Glomerular endothelial cell (primary cell): ENCODE results near the gene YIPF6. TPM values are rescaled to one million over a fixed set of nuclear protein-coding genes. Genes with fewer than 3 reads are reported as not detected.
"Not testable (repeated sequence)": the region's sequence is repeated elsewhere in the genome, so short reads cannot be mapped to it uniquely, and the experiment has no call there.

Experiments
- DNase-seq: peaks from one replicate; pipeline ENCODE4 v3.0.0-alpha.2; 2011; ENCODE audit warnings: low read depth, low spot score; ENCODE audit errors: extremely low read depth
- total RNA-seq: library from RNA; depleted of rRNA; stranded (reverse); fragments of >200 nt; gene quantifications from 2 replicates; pipeline ENCODE4 v1.2.3, GENCODE V29; 2015

Gene YIPF6, protein sequence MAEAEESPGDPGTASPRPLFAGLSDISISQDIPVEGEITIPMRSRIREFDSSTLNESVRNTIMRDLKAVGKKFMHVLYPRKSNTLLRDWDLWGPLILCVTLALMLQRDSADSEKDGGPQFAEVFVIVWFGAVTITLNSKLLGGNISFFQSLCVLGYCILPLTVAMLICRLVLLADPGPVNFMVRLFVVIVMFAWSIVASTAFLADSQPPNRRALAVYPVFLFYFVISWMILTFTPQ
- 12.8 and 16.8 TPM in 2 replicates for total RNA-seq

DNA sequence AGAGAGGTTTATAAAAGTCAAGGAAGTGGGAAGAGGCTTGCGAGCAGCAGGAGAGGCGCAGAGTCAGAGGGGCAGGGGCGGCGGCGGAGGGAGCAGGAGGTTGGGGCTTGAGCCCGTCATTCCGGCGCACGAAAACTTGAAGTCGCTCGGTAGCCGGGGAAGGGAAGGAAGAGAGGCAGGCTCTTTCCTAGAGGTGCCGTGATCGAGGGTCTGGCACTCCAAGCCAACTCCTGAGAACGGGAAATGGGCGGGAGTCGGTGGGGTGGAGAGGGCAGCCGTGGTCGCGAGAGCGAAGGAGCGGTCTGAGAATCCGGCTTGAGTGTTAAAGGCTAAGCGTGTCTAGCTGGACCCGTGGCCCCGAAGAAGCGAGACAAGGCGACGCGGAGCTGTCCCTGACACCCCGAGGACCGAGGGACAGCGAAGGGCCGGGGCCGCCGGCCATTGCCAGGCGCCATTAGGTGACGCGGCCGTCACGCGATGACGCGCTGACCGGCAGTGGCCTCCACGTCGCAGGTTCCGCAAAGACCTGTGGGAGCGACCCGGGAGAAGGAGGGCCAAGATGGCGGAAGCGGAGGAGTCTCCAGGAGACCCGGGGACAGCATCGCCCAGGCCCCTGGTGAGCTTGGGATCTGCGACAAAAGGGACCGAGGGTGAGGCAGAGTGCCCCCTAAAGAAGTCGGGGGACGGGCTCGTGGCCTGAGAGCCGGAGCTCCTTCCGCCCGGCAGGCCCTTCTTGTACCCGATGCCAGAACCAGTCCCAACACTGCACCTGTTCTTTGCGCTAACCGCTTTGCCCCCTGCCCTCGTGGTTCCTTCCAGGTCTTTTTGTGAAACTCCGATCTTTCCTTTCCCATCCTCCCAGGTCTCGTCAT lies at the start of gene YIPF6:
TSS of gene YIPF6 (plus strand) at position 544 of the 872 bp plus-strand sequence. CDS start at position 560, 16 bp downstream.
- DNase-seq, result no peak

DNA sequence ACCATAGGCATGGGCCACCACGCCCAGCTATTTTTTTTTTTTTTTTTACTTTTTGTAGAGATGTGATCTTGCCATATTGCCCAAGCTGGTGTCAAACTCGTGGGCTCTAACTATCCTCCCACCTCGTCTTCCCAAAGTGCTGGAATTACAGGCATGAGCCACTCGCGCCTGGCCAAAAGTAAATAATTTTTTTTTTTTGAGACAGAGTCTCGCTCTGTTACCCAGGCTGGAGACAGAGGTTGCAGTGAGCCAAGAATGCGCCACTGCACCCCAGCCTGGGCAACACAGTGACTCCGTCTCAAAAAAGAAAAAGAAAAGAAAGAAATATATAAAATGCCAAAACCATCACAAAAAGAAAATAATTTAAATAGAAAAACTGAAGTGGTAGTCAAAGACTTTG lies 47.1 kb upstream of the YIPF6 start:
- no peak for DNase-seq

DNA sequence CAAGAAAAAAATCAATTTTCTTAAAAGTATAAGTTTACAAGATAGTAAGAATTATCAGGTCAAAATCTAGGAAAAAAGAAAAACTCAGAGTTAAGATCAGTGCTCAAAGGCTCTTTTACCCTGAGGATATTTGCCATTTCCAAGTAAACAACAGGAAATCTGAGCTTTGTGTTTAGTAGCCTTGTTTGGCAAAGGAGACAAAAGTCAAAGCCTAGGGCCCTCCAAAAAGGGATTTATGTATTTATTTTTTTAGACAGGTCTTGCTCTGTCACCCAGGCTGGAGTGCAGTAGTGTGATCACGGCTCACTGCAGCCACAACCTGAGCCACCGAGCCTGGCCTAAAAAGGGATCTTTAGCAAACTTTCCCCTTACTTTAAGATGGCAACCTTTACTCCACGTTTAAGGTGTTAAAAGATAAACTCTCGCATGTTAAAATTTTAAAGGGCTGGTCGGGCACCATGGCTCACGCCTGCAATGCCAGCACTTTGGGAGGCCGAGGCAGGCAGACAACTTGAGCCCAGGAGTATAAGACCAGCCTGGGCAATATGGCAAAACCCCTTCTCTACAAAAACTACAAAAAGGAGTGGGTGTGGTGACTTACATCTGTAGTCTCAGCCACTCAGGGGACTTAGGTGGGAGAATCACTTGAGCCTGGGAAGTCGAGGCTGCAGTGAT lies 44.2 kb upstream of the YIPF6 start:
- no peak for DNase-seq

DNA sequence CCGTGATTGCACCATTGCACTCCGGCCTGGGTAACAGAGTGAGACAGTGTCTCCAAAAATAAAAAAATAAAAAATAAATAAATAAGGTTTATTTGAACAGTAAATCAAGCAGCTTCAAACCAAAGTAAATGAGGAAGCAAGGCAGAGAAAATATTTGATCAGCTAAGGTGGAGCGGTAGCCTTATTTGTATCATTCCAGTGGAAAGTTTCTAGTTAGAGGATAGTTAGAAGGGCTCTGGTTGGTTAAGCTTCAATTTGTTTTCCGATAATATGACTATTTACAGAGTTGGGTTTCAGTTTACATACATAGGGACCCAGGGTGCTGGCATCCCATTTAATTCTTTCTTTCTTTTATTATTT lies 43.7 kb upstream of the YIPF6 start:
- DNase-seq, result no peak

DNA sequence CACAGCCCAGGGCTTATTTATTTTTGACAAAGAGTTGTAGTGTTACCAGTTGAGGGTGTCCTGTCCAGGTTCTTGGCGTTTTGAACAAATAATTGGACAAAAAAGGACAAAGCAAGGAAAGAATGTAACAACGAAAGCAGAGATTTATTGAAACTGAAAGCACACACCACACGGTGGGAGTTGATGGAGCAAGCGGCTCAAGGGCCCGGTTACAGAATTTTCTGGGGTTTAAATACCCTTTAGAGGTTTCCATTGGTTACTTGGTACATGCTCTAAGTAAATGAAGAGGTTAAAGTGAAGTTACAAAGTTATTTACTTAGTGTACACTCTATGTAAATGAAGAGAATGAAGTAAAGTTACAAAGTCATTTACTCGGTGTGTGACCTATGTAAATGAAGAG lies 37.8 kb upstream of the YIPF6 start:
- no peak for DNase-seq

DNA sequence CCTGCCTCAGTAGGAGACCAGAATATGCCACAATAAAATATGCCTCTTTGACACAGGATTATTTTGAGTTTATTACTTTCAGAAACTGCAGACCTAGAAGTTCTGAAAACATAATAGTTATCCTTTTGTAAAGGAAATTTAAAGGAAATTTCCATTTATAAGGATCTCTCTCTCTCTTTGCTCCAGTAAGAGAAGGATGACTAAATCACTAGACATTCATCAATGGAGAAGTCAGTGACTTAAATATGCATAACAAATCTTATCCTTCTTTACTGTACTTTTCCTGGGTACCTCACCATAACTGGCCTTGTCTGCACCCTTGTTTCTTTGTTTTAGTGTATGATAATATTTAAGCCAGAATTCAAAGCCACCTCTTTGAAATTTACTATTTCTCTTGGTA lies 37.3 kb upstream of the YIPF6 start:
- no peak for DNase-seq

DNA sequence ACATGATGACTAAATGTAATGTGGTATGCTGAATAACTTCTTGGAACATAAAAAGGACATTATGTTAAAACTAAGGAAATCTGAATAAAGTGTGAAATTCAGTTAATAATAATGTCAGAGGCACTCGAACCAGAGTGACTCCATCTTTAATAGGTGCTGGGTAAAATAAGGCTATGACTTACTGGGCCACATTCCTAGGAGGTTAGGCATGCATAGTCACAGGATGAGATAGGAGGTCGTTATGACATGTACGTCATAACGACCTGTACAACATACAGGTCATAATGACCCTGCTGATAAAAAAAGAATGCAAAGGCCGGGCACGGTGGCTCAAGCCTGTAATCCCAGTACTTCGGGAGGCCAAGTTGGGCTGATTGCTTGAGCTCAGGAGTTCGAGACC lies 36.7 kb upstream of the YIPF6 start:
- no peak for DNase-seq

DNA sequence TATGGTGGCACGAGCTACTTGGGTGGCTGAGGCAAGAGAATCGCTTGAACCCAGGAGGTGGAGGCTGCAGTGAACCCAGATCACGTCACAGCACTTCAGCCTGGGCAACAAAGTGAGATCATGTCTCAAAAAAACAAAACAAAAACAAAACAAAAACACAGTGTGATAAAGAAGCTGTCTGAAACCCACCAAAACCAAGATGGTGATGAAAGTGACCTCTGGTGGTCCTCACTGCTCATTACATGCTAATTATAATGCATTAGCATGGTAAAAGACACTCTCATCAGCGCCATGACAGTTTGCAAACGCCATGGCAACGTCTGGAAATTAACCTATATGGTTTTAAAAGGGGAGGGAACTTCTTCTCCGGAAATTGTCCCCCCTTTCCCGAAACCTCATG lies 36.2 kb upstream of the YIPF6 start:
- DNase-seq, result no peak

DNA sequence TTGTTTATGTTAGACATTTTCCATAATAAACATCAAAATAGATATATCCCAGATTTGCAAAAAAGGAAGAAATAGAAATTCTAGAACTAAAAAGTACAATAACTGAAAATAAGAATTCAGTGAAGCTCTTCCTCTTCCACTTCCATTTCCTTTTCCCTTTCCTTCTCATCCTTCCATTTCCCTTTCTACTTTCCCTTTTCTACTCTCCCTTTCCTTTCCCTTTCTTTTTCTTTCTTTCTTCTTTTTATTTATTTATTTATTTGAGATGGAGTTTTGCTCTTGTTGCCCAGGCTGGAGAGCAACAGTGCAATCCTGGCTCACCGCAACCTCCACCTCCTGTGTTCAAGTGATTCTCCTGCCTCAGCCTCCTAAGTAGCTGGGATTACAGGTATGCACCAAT lies 35.0 kb upstream of the YIPF6 start:
- DNase-seq, result no peak

DNA sequence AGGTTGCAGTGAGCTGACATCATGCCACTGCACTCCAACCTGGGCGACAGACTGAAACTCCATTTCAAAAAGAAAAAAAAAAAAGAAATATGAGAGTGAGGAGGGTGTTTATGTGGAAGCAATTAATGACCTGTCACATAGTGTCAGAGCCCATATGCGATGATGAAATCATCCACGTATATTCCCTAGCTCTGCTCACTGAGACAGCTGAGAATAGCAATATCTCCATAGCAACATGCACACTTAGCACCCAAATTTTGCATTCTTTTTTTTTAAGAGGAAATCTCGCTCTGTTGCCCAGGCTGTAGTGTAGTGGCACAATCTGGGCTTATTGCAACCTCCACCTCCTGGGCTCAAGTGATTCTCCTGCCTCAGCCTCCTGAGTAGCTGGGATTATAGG lies 34.1 kb upstream of the YIPF6 start:
- DNase-seq, result no peak

DNA sequence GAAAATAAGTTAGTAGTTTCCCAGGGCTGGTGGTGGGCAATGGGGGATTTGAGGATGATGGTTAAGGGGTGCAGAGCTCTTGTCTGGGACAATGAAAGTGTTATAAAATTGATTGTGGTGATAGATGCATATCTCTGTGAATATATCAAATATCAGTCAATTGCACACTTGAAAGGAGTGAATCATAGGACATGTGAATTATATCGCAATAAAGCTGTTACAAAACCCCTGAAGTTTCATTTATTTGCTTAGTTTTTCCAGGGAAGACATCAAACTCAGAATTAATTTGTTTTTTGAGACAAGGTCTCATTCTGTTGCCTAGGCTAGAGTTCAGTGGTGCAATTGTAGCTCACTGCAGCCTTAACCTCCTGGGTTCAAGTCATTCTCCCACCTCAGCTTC lies 17.9 kb upstream of the YIPF6 start:
- DNase-seq, result no peak

DNA sequence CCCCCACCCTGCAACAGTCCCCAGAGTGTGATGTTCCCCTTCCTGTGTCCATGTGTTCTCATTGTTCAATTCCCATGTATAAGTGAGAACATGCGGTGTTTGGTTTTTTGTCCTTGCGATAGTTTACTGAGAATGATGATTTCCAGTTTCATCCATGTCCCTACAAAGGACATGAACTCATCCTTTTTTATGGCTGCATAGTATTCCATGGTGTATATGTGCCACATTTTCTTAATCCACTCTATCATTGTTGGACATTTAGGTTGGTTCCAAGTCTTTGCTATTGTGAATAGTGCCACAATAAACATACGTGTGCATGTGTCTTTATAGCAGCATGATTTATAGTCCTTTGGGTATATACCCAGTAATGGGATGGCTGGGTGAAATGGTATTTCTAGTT lies 12.7 kb upstream of the YIPF6 start:
- DNase-seq, result not testable (repeated sequence)

DNA sequence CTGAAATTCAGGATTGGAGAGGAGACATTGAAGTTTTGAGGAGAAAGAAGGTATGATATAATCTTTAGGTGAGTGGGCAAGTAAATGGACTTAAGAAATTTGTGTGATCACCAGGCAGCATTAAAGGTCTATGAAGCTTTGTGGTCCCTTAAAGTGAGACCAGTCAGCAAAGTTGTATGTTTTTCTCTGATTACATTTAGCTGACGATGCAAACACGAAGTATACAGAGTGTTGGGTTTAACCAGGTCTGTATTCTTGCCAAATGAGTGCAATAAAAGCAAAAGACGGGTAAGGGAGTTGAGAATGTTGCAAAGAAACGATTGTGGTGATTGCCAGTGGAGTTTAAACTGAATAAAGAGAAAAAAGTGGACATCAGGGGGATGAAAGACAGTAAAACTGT lies 11.6 kb upstream of the YIPF6 start:
- no peak for DNase-seq

DNA sequence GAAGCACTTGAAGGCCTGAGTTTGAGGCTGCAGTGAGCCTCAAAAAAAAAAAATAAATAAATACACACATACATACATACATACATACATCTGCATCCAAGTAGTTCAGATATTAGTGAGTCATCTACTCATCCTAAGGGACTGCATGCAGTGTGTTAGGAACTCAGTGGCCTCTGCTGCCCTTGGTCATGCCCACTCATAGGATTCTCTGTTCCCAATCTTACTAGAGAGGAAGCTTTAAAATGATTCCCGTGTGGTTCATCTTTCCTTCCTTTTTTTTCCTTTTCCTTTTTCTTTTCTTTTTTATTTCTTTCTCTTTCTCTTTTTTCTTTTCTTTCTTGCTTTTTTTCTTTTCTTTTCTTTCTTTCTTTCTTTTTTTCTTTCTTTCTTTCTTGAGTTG lies 10.9 kb upstream of the YIPF6 start:
- no peak for DNase-seq

DNA sequence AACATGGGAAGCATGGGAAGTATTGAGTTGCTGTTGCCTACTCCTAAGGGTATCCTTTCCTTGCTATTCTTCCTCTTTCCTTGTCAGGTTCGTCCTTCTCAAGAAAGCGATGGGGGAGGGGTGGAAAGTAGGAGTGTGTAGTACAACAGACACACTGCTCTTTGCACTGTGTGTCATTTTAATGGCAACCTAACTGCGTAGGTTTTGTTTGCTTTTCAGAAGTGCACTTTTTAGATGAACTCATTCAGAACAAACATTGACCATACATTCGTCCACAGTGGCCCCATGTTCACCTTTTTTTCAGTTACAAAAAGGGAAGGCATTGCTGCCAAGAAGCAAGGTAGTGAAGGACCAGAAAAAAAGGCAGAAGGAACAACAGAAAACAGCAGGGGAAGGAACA lies 10.2 kb upstream of the YIPF6 start:
- no peak for DNase-seq

DNA sequence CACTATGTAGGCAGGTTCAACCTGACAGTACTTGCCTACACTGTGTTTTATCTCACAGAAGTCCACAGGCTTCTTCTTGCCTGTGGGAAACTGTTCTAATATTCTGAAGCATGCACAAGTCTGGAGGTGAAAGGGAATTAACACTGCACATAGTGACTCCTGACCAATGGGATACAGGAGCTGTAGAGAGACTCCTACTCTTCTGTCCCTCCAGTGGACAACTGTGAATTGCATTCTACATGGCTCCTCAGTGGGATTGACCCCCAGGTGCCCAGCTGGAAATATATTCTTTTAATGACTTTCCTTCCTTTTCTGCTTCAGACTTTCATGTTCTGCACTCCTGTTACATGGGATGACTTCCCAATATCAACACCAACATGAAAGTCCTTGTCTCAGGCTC lies 8.2 kb upstream of the YIPF6 start:
- no peak for DNase-seq

DNA sequence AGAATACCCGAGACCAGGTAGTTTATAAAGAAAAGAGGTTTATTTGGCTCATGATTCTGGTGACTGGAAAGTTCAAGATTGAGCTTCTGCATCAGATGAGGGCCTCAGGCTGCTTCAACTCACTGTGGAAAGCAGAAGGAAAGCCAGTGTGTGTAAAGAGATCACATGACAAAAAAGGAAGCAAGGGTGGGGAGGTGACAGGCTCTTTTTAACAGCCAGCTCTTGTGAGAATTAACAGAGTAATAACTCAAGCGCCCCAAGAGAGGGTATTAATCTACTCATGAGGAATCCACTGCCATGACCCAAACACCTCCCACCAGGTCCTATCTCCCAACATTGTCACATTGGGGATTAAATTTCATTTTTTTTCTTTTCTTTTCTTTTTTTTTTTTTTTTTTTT lies 6.3 kb upstream of the YIPF6 start:
- no peak for DNase-seq

DNA sequence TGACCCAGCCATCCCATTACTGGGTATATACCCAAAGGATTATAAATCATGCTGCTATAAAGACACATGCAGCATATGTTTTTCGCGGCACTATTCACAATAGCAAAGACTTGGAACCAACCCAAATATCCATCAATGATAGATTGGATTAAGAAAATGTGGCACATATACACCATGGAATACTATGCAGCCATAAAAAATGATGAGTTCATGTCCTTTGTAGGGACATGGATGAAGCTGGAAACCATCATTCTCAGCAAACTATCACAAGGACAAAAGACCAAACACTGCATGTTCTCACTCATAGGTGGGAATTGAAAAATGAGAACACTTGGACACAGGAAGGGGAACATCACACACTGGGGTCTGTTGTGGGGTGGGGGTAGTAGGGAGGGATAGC lies 5.1 kb upstream of the YIPF6 start:
- DNase-seq, result not testable (repeated sequence)

DNA sequence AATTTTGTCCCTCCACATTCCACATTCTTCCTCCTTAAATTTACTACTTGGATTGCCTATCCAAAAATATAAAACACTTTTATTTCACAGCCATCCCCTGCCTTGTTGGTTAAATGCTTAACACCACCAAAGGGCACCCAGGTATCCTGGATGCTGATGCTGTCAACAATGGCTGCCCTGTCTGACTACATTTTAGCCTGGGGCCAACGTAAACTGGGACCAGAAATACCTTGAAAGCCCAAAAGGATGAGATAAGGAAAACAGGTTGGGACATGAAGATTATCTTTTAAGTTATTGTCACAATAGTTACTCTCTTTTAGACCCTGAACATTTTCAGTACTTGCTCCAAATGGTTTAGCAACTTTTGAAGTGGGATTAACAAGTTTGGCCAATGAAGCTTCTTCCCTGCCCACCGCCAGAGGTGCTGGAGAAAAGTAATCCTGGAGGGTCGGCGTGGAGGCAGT lies 775 bp upstream of the YIPF6 start:
- DNase-seq, result no peak

DNA sequence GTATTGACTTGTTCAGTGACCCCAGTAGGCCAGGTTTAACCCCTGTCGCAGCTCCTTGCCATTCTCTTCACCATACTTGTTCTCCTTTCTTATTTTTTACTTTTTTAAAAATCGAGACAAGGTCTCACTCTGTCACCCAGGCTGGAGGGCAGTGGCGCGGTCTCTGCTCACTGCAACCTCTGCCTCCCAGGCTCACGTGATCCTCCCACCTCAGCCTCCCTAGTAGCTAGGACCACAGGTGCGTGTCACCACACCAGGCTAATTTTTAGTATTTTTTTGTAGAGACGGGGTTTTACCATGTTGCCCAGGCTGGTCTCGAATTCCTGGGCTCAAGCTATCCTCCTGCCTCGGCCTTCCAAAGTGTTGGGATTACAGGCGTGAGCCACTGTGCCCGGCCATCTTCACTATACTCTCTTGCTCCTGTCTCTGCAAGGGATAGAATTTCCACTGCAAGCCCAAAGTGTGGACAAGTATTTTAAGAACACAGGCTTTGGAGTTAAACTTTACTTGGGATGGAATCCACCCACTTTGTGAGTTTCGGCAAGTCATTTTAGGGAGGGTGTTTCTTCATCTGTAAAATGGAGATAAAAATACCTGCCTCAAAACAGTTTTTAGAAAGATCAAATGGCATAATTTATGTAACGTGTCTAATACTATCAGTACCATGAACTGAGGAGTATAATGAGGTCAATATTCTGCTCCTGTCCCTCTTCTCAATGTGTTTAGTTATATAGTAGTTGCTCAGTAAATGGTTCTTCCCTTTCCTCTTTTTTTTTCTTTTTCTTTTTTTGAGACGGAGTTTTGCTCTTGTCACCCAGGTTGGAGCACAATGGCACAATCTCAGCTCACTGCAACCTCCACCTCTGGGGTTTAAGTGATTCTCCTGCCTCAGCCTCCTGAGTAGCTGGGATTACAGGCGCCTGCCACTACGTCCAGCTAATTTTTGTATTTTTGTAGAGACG lies 973 bp downstream of the YIPF6 start:
- no peak for DNase-seq
